ENCODE data around the gene TRPV4.

- no peak for TF ChIP-seq REST (IDR thresholded peaks at IDR 0.05; ENCODE audit: low read depth, low read length)
- no peak for TF ChIP-seq EZH2 (IDR thresholded peaks at IDR 0.05; ENCODE audit: borderline replicate concordance, control insufficient read depth, low read depth, low read length)
- TF ChIP-seq EP300 (IDR thresholded peaks at IDR 0.05; ENCODE audit: borderline replicate concordance in 1 of 2, control insufficient read depth in 1 of 2, low read depth in 2 of 2, low read length in 2 of 2) = no peak
- TF ChIP-seq USF2 (IDR thresholded peaks at IDR 0.05; ENCODE audit: borderline replicate concordance, low read depth, low read length) = no peak
- TF ChIP-seq, protein P1, sequence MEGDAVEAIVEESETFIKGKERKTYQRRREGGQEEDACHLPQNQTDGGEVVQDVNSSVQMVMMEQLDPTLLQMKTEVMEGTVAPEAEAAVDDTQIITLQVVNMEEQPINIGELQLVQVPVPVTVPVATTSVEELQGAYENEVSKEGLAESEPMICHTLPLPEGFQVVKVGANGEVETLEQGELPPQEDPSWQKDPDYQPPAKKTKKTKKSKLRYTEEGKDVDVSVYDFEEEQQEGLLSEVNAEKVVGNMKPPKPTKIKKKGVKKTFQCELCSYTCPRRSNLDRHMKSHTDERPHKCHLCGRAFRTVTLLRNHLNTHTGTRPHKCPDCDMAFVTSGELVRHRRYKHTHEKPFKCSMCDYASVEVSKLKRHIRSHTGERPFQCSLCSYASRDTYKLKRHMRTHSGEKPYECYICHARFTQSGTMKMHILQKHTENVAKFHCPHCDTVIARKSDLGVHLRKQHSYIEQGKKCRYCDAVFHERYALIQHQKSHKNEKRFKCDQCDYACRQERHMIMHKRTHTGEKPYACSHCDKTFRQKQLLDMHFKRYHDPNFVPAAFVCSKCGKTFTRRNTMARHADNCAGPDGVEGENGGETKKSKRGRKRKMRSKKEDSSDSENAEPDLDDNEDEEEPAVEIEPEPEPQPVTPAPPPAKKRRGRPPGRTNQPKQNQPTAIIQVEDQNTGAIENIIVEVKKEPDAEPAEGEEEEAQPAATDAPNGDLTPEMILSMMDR (IDR thresholded peaks at IDR 0.05 in 2 of 3, conservative IDR thresholded peaks at IDR 0.05 in 1 of 3; ENCODE audit: control insufficient read depth in 2 of 3, extremely low read depth in 1 of 3, insufficient read depth in 1 of 3, low read depth in 3 of 3, low read length in 3 of 3) = no peak
- TF ChIP-seq ZNF384 (IDR thresholded peaks at IDR 0.05; ENCODE audit: borderline replicate concordance, low read depth, low read length) = no peak
- TF ChIP-seq EGR1 (IDR thresholded peaks at IDR 0.05; ENCODE audit: borderline replicate concordance in 1 of 2, low read depth in 2 of 2, low read length in 2 of 2) = no peak
- TF ChIP-seq, protein P2, sequence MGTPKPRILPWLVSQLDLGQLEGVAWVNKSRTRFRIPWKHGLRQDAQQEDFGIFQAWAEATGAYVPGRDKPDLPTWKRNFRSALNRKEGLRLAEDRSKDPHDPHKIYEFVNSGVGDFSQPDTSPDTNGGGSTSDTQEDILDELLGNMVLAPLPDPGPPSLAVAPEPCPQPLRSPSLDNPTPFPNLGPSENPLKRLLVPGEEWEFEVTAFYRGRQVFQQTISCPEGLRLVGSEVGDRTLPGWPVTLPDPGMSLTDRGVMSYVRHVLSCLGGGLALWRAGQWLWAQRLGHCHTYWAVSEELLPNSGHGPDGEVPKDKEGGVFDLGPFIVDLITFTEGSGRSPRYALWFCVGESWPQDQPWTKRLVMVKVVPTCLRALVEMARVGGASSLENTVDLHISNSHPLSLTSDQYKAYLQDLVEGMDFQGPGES (IDR thresholded peaks at IDR 0.05) = no peak
- no peak for TF ChIP-seq TCF12 (IDR thresholded peaks at IDR 0.05; ENCODE audit: low read depth, low read length)
- no peak for TF ChIP-seq E4F1 (IDR thresholded peaks at IDR 0.05; ENCODE audit: borderline replicate concordance, partially characterized antibody)
- no peak for TF ChIP-seq POLR2AphosphoS5 (IDR thresholded peaks at IDR 0.05; ENCODE audit: low read length)
Measured at GRCh38 chr12:109808876-109809646, 24.1 kb downstream of the TRPV4 start.

Data from GM12878 (cell line).